ENCODE results near the gene TMPRSS13. TPM values are rescaled to one million over a fixed set of nuclear protein-coding genes. Genes with fewer than 3 reads are reported as not detected.
"Not testable (repeated sequence)": the region's sequence is repeated elsewhere in the genome, so short reads cannot be mapped to it uniquely, and the experiment has no call there.

The TMPRSS13 gene
- total RNA-seq, 2 donors from 2014 or later = 1.2 to 14.7 TPM

GRCh38 chr11:117930668-117931330 lies 1.6 kb upstream of the TMPRSS13 start:
- H3K4me3 ChIP-seq = no peak overlapping the region
- no peak for TF ChIP-seq POLR2A (IDR thresholded peaks at IDR 0.05)
- intact Hi-C loops (cut with DNase I) = no loop called here
- no peaks in the 10 kb centered on the region for H3K4me1 ChIP-seq (replicated peaks)
- H3K36me3 ChIP-seq = no peaks in the 10 kb centered on the region
- H3K9me3 ChIP-seq = no peaks in the 10 kb centered on the region
- H3K27me3 ChIP-seq (replicated peaks; ENCODE audit: insufficient read depth) = no peaks in the 10 kb centered on the region
- WGBS = 88% methylated on average over 9 of the region's 9 CpGs
- no peak overlapping the region for H3K27ac ChIP-seq
- no peak for DNase-seq (ENCODE audit: low spot score)

- 72% methylated on average over 7 of the region's 7 CpGs for WGBS
- intact Hi-C loops (cut with DNase I) = no loop called here
- Histone ChIP-seq H3K27ac (peak overlapping the region in 1 of 2 donors; percentile 53), H3K27me3 (replicated peaks; ENCODE audit: insufficient read depth) (no peaks in the 10 kb centered on the region), H3K4me3 (no peak overlapping the region), H3K9me3 (no peaks in the 10 kb centered on the region), H3K4me1 (replicated peaks) (no peaks in the 10 kb centered on the region), H3K36me3 (no peaks in the 10 kb centered on the region)
- TF ChIP-seq POLR2AphosphoS5 (IDR thresholded peaks at IDR 0.05) = no peak
- no peak for TF ChIP-seq CTCF (IDR thresholded peaks at IDR 0.05)
- no peak for TF ChIP-seq POLR2A (IDR thresholded peaks at IDR 0.05)
- DNase-seq (ENCODE audit: low spot score) = no peak
These were observed 841 bp upstream of the TMPRSS13 start for GRCh38 chr11:117929916-117930570.

- DNase-seq (ENCODE audit: low spot score) = peak; percentile 13
- no peaks in the 10 kb centered on the region for H3K27me3 ChIP-seq (replicated peaks; ENCODE audit: insufficient read depth)
- peak overlapping the region in 1 of 2 donors; percentile 53 for H3K27ac ChIP-seq
- no peaks in the 10 kb centered on the region for H3K9me3 ChIP-seq
- no peak overlapping the region for H3K4me3 ChIP-seq
- no peaks in the 10 kb centered on the region for H3K36me3 ChIP-seq
- no peaks in the 10 kb centered on the region for H3K4me1 ChIP-seq (replicated peaks)
- intact Hi-C loops (cut with DNase I) = no loop called here
- WGBS = 49% methylated on average over 6 of the region's 6 CpGs
- no peak for TF ChIP-seq POLR2A (IDR thresholded peaks at IDR 0.05)
- TF ChIP-seq CTCF (IDR thresholded peaks at IDR 0.05) = peak in 2 of 4 experiments; percentile 3 to 36
- no peak for TF ChIP-seq POLR2AphosphoS5 (IDR thresholded peaks at IDR 0.05)
These were observed 608 bp downstream of the TMPRSS13 start for GRCh38 chr11:117928446-117929141.

- H3K27me3 ChIP-seq (replicated peaks; ENCODE audit: insufficient read depth) = no peaks in the 10 kb centered on the region
- H3K36me3 ChIP-seq = no peaks in the 10 kb centered on the region
- TF ChIP-seq POLR2AphosphoS5 (IDR thresholded peaks at IDR 0.05) (no peak), POLR2A (IDR thresholded peaks at IDR 0.05) (no peak), CTCF (IDR thresholded peaks at IDR 0.05) (no peak)
- no peaks in the 10 kb centered on the region for H3K4me1 ChIP-seq (replicated peaks)
- intact Hi-C loops (cut with DNase I) = no loop called here
- WGBS = 100% methylated on average over 3 of the region's 3 CpGs
- DNase-seq (ENCODE audit: low spot score) = no peak
- no peak overlapping the region for H3K27ac ChIP-seq
- H3K4me3 ChIP-seq = no peak overlapping the region
- H3K9me3 ChIP-seq = no peaks in the 10 kb centered on the region
These were observed 1.3 kb downstream of the TMPRSS13 start for GRCh38 chr11:117927926-117928325.

- H3K9me3 ChIP-seq; H3K4me1 ChIP-seq (replicated peaks); H3K27ac ChIP-seq; H3K27me3 ChIP-seq (replicated peaks; ENCODE audit: insufficient read depth); intact Hi-C loops (cut with DNase I); H3K4me3 ChIP-seq; DNase-seq (ENCODE audit: low spot score); H3K36me3 ChIP-seq: not testable (repeated sequence)
- WGBS = 88% methylated on average over 7 of the region's 7 CpGs
These were observed 3.0 kb downstream of the TMPRSS13 start for GRCh38 chr11:117926166-117926565.
